Sigmoid colon (tissue), 7 donors: ENCODE results near the gene CGB1. TPM values are rescaled to one million over a fixed set of nuclear protein-coding genes. Genes with fewer than 3 reads are reported as not detected.
"Not testable (repeated sequence)": the region's sequence is repeated elsewhere in the genome, so short reads cannot be mapped to it uniquely, and the experiment has no call there.

Source experiments
- DNase-seq: peaks from one replicate; pipeline ENCODE4 v3.0.0-alpha.2; 2019
- H3K27ac ChIP-seq, 4 donors: fragments of 200-600 bp; sonication (generic); one replicate each; pipeline ENCODE4 v1.5.1; 2016 to 2019; ENCODE audit warnings: mild to moderate bottlenecking in 1 of 4
- H3K27me3 ChIP-seq, 3 donors: fragments of 200-600 bp; sonication (generic); one replicate each; pipeline ENCODE4 v1.5.1; 2019; ENCODE audit warnings: mild to moderate bottlenecking in 1 of 3
- H3K36me3 ChIP-seq, 4 donors: fragments of 200-600 bp; sonication (generic); one replicate each; pipeline ENCODE4 v1.5.1; 2016 to 2019
- H3K4me1 ChIP-seq, 4 donors: fragments of 200-600 bp; sonication (generic); one replicate each; pipeline ENCODE4 v1.5.1; 2017 to 2019
- H3K4me3 ChIP-seq, 4 donors: fragments of 200-600 bp; sonication (generic); one replicate each; pipeline ENCODE4 v1.5.1; 2017 to 2019; ENCODE audit warnings: mild to moderate bottlenecking in 2 of 4, moderate library complexity in 1 of 4
- H3K9me3 ChIP-seq, 4 donors: fragments of 200-600 bp in 3 of 4; sonication (generic) in 3 of 4; one replicate each; pipeline versions ENCODE4 v1.5.1 to v1.6.1; 2013 to 2019
- EP300 ChIP-seq, 4 donors: sonication (generic); formaldehyde crosslinking; IDR thresholded peaks; one replicate each; pipeline ENCODE4 v1.6.1; 2017; ENCODE audit warnings: antibody characterized with exemption in 4 of 4
- POLR2A ChIP-seq, 2 donors: fragments of 450-650 bp; IDR thresholded peaks; one replicate each; pipeline ENCODE4 v1.6.1; 2016; ENCODE audit warnings: antibody characterized with exemption in 2 of 2, mild to moderate bottlenecking in 2 of 2, moderate library complexity in 2 of 2
- POLR2AphosphoS5 ChIP-seq, 4 donors: sonication (generic); formaldehyde crosslinking; IDR thresholded peaks; one replicate each; pipeline ENCODE4 v1.6.1; 2017; ENCODE audit warnings: antibody characterized with exemption in 4 of 4
- WGBS, 2 donors: extraction: QIAGEN DNeasy Blood & Tissue Kit; methylation state at CpG; one replicate each; pipeline ENCODE4 v1.1.7; 2013; 5-methylcytosine and 5-hydroxymethylcytosine counted together
- intact Hi-C: fragments of 100-400 bp; cut with DNase I; formaldehyde crosslinking; loops from one replicate; pipeline ENCODE4 v1.15.1; 2023
- polyA plus RNA-seq, 3 donors: library from polyadenylated mRNA; stranded (reverse); fragments of 200-250 nt; gene quantifications; one replicate each; pipeline ENCODE4 v1.2.3, GENCODE V29; 2013
- total RNA-seq, 4 donors: library from RNA; depleted of rRNA; stranded (reverse); fragments of >200 nt; gene quantifications; one replicate each; pipeline ENCODE4 v1.1.0, GENCODE V29; 2016
- TF ChIP-seq, protein P1 (sequence below), 4 experiments: fragments of 450-650 bp in 3 of 4; fragments of 200-600 bp in 1 of 4; IDR thresholded peaks; one replicate each; pipeline ENCODE4 v1.5.1; 2016 to 2019; ENCODE audit warnings: antibody characterized with exemption in 4 of 4, mild to moderate bottlenecking in 3 of 4, moderate library complexity in 2 of 4
- donor health status: healthy with polysubstance abuse.
- donor health status: Bipolar disorder and iron deficiency.
- donor health status: healthy.

CGB1 gene
- total and polyA plus RNA-seq, 7 donors = not detected

DNA sequence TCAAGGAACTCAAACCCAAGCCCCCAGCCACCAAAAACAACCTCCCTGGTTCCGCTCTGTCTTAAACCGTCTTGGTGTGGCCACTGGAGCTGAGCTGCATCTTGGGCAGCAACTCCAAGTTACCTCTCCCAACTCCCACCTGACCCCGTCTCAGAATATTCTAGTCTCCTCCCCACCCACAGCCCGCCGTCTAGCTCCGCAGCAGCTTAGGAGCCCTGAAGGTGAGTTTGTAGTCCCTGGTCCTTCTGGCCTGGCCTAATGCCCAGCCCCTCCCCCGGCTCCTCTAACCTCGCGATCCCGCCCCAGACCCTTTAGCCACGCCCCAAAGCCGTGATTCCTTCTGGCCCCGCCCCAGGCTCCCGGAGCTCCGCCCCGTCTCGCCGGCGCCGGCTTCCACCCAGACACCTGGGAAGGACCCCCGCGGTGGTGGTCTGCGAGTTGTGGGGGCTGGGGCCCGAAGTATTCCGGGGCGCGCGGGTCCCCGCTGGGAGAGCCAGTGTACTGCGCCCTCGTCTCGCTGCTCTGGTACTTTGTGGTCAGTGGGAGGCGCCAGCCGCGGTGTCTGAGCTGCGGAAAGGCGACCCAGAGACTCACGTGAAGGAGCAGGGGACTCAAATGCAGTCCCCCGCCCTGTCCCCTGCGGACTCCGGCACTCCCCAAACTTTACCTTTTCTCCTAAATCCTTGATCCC, 17.3 kb downstream of the CGB1 start:
- 7 to 20% methylated on average over 41 of the region's 41 CpGs for WGBS, 2 donors
- Histone ChIP-seq H3K4me1 (peaks cover 0 to 25% (median 24%) of the 10 kb centered on the region in 4 donors), H3K27me3 (peaks cover 8 to 50% (median 31%) of the 10 kb centered on the region in 3 donors), H3K9me3 (no peaks in the 10 kb centered on the region), H3K36me3 (peaks cover 0 to 18% (median 0%) of the 10 kb centered on the region in 4 donors), H3K4me3 (peak overlapping the region in 3 of 4 donors; percentile 34 to 50 (median 45)), H3K27ac (no peak overlapping the region)
- intact Hi-C loops = no loop called here
- TF ChIP-seq POLR2A (IDR thresholded peaks at IDR 0.05) = no peak
- no peak for TF ChIP-seq POLR2AphosphoS5 (IDR thresholded peaks at IDR 0.05)
- no peak for DNase-seq

DNA sequence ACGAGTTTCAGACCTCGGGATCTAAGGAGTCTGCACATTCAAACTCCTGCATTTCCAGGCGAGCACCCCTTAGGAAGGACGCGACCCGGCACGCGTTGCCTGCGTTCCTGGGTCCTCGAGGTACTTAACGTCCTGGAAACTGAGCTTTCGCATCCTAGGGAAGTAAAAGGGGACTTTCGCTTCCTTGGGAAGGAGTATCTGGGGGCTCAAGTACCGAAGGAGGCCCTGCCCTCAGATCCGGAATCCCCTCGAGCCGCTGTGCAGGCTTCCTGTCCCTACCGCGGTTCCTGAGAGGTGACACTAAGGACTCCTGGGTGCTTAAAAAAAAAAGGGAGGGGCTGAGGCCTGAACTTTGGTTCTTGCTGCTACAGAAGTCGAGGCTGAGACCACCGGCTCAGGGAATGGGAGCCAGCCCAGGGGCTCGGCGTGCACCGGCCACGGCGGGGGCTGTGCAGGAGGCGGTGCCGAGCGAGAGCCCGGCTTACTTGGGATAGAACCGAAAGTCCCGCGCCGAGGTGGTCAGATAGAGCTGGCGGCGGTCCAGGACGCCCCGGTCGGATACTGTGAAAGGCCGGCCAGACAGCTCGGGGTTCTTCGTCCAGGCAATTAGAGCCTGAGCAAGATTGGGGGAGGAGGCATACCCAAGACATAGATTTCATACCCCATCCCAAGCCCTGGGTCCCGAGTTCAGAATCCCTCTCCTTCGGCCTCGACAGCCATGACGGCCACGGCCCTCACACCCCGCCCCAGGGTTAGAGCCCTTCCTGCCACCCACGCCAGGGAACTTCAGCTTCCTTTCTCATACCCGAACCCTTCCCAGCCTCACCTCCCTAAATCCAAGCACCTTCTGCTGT, 18.1 kb downstream of the CGB1 start:
- 1 to 6% methylated on average over 50 of the region's 50 CpGs for WGBS, 2 donors
- DNase-seq, H3K9me3 ChIP-seq, intact Hi-C loops, H3K27ac ChIP-seq: not testable (repeated sequence)
- peaks cover 8 to 50% (median 31%) of the 10 kb centered on the region in 3 donors for H3K27me3 ChIP-seq
- H3K4me3 ChIP-seq = peak overlapping the region; percentile 14 to 50 (median 40)
- peaks cover 0 to 26% (median 0%) of the 10 kb centered on the region in 4 donors for H3K36me3 ChIP-seq
- H3K4me1 ChIP-seq = peaks cover 0 to 25% (median 24%) of the 10 kb centered on the region in 4 donors

DNA sequence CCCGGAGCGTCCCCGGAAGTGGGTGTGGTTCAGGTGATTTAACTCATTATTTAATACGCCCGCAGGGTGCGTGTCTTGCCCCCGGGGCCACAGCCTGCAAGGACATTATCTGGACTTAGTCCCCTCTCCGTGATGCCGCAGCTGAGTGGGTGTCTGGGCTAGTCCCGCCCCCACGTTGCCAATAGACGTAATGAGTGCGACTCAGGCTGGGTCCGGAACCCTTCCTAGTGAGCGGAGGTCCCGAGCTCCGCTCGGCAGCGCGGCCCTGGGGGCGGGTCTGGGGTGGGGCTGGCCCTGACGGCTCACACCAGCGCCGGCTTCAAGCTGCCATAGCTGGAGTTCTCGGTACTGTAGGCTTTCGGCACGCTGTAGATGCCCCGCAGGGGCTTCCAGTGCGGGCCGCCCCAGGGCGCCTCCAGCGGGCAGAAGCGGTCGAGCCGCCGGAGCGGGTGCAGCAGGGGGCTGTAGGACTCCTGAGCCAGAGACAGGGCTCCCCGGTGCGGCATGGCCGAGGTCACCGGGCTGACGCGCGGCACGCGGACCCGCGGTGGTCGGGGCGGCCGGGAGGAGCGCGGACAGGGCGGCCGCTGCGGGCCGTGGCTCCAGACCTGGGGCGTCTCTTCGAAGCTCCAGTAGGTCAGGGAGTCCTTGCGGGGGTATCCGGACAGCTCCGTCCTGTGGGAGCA, 18.9 kb downstream of the CGB1 start:
- WGBS, 2 donors = 1% methylated on average over 62 of the region's 62 CpGs
- no peak overlapping the region for H3K27ac ChIP-seq
- H3K9me3 ChIP-seq = no peaks in the 10 kb centered on the region
- H3K4me3 ChIP-seq = peak overlapping the region; percentile 14 to 50 (median 40)
- intact Hi-C loops = no loop called here
- peaks cover 0 to 25% (median 24%) of the 10 kb centered on the region in 4 donors for H3K4me1 ChIP-seq
- no peak for TF ChIP-seq EP300 (IDR thresholded peaks at IDR 0.05)
- TF ChIP-seq, protein P1, sequence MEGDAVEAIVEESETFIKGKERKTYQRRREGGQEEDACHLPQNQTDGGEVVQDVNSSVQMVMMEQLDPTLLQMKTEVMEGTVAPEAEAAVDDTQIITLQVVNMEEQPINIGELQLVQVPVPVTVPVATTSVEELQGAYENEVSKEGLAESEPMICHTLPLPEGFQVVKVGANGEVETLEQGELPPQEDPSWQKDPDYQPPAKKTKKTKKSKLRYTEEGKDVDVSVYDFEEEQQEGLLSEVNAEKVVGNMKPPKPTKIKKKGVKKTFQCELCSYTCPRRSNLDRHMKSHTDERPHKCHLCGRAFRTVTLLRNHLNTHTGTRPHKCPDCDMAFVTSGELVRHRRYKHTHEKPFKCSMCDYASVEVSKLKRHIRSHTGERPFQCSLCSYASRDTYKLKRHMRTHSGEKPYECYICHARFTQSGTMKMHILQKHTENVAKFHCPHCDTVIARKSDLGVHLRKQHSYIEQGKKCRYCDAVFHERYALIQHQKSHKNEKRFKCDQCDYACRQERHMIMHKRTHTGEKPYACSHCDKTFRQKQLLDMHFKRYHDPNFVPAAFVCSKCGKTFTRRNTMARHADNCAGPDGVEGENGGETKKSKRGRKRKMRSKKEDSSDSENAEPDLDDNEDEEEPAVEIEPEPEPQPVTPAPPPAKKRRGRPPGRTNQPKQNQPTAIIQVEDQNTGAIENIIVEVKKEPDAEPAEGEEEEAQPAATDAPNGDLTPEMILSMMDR (IDR thresholded peaks at IDR 0.05) = peak in 2 of 4 experiments; percentile 10 to 45
- peaks cover 0 to 28% (median 0%) of the 10 kb centered on the region in 4 donors for H3K36me3 ChIP-seq
- H3K27me3 ChIP-seq = peaks cover 8 to 50% (median 31%) of the 10 kb centered on the region in 3 donors
- no peak for DNase-seq

- Histone ChIP-seq H3K36me3 (peaks cover 0 to 35% (median 2%) of the 10 kb centered on the region in 4 donors), H3K27ac (no peak within 1 kb of the TSS), H3K4me1 (peaks cover 0 to 25% (median 24%) of the 10 kb centered on the region in 4 donors), H3K4me3 (peak within 1 kb of the TSS; percentile 14 to 50 (median 40)), H3K27me3 (peaks cover 8 to 44% (median 31%) of the 10 kb centered on the region in 3 donors), H3K9me3 (no peaks in the 10 kb centered on the region)
- no peak for DNase-seq
- intact Hi-C loops = no loop called here
- TF ChIP-seq POLR2A (IDR thresholded peaks at IDR 0.05) (no peak), EP300 (IDR thresholded peaks at IDR 0.05) (no peak), POLR2AphosphoS5 (IDR thresholded peaks at IDR 0.05) (no peak)
- TF ChIP-seq, protein P1 (IDR thresholded peaks at IDR 0.05) = no peak
- WGBS, 2 donors = 63 to 74% methylated on average over 17 of the region's 17 CpGs
Measured at GRCh38 chr19:49017041-49017665, 19.5 kb downstream of the CGB1 start, which contains the start of gene LHB. LHB (minus strand) TSS chr19:49017091; CDS start chr19:49017081, 10 bp downstream.

GRCh38 chr19:49016067-49016839, 20.4 kb downstream of the CGB1 start:
- intact Hi-C loops = no loop called here
- no peak for DNase-seq
- Histone ChIP-seq H3K36me3 (peaks cover under 1 to 44% (median 11%) of the 10 kb centered on the region in 4 donors), H3K27ac (no peak overlapping the region), H3K4me3 (no peak overlapping the region), H3K9me3 (no peaks in the 10 kb centered on the region), H3K4me1 (peaks cover 0 to 25% (median 24%) of the 10 kb centered on the region in 4 donors), H3K27me3 (peaks cover 8 to 43% (median 31%) of the 10 kb centered on the region in 3 donors)
- TF ChIP-seq, protein P1 (IDR thresholded peaks at IDR 0.05) = no peak
- TF ChIP-seq POLR2A (IDR thresholded peaks at IDR 0.05) = no peak
- no peak for TF ChIP-seq POLR2AphosphoS5 (IDR thresholded peaks at IDR 0.05)
- TF ChIP-seq EP300 (IDR thresholded peaks at IDR 0.05) = no peak
- WGBS, 2 donors = 93 to 97% methylated on average over 26 to 28 of the region's 29 CpGs
